Ovary (tissue), 9 donors: Measurements from ENCODE around the gene SCN11A. TPM values are rescaled to one million over a fixed set of nuclear protein-coding genes. Genes with fewer than 3 reads are reported as not detected.

Experiments
- DNase-seq, 5 donors: peaks; one replicate each; pipeline ENCODE4 v3.0.0-alpha.2; 2019 to 2020
- H3K27ac ChIP-seq, 2 donors: fragments of 200-600 bp; one replicate each; pipeline versions ENCODE4 v1.5.1 to v1.8.0; 2019 to 2022
- H3K27me3 ChIP-seq: fragments of 200-600 bp; one replicate; pipeline ENCODE4 v1.8.0; 2022
- H3K36me3 ChIP-seq: fragments of 200-600 bp; sonication (generic); one replicate; pipeline ENCODE4 v1.5.1; 2019
- H3K4me1 ChIP-seq: one replicate; pipeline ENCODE4 v1.8.1; 2013; ENCODE audit warnings: mild to moderate bottlenecking, moderate library complexity; ENCODE audit not compliant: insufficient read depth
- H3K4me3 ChIP-seq: fragments of 200-600 bp; sonication (generic); one replicate; pipeline ENCODE4 v1.5.1; 2017
- H3K9me3 ChIP-seq, 2 donors: fragments of 200-600 bp in 1 of 2; sonication (generic) in 1 of 2; one replicate each; pipeline versions ENCODE4 v1.5.1 to v1.8.1; 2013 to 2019; ENCODE audit warnings: mild to moderate bottlenecking in 1 of 2, moderate library complexity in 1 of 2
- EP300 ChIP-seq: sonication (generic); formaldehyde crosslinking; IDR thresholded peaks from one replicate; pipeline ENCODE4 v1.6.1; 2017; ENCODE audit warnings: antibody characterized with exemption
- POLR2A ChIP-seq: fragments of 450-650 bp; IDR thresholded peaks from one replicate; pipeline ENCODE4 v1.6.1; 2017; ENCODE audit warnings: antibody characterized with exemption, mild to moderate bottlenecking, moderate library complexity
- WGBS, 3 donors: extraction: QIAGEN DNeasy Blood & Tissue Kit in 1 of 3; methylation state at CpG; one replicate each; pipeline versions ENCODE4 v1.1.5 to v1.1.7; 2013 to 2017; 5-methylcytosine and 5-hydroxymethylcytosine counted together
- intact Hi-C, 4 donors: fragments of 100-400 bp; cut with DNase I; formaldehyde crosslinking; loops; one replicate each; pipeline versions ENCODE4 v1.11.0 to v1.15.1; 2022 to 2023
- polyA plus RNA-seq, 2 donors: library from polyadenylated mRNA; stranded (reverse); fragments of 200-250 nt in 1 of 2; fragments of 350-450 nt in 1 of 2; fragmentation: Illumina TruSeq in 1 of 2; extraction: RNeasy Lipid Tissue Mini Kit (QIAGEN cat#74804) in 1 of 2; gene quantifications; one replicate each; pipeline ENCODE4 v1.2.3, GENCODE V29; 2013 to 2014
- total RNA-seq, 7 donors: library from RNA; depleted of rRNA in 2 of 7; stranded (reverse); fragments of >200 nt in 2 of 7; fragmentation: NEBNext Ultra II Directional in 3 of 7; extraction: Animal tissue kit (Norgen Biotek cat#: 25700) in 3 of 7; gene quantifications; one replicate each; pipeline versions ENCODE4 v1.1.0 to v1.2.4, GENCODE V29; 2016 to 2023
- TF ChIP-seq, protein P1 (sequence below), 3 donors: fragments of 450-650 bp in 2 of 3; fragments of 200-600 bp in 1 of 3; IDR thresholded peaks; one replicate each; pipeline versions ENCODE4 v1.5.1 to v1.8.0; 2016 to 2022; ENCODE audit warnings: antibody characterized with exemption in 3 of 3, mild to moderate bottlenecking in 1 of 3
- donor health status: DM: no; HTN: no; CAD: no; lungs with moderate emphysema.
- donor health status: DM: no; HTN: no; CAD: no.
- donor health status: Bipolar disorder and iron deficiency.
- donor health status: DM: yes; HTN: yes; CAD: no.
- donor health status: DM: no; HTN: no; CAD: no.
- donor health status: DM: yes; HTN: yes; CAD: no.

The SCN11A gene
- total and polyA plus RNA-seq, 9 donors = under 0.01 to 0.34 (median 0.13) TPM

DNA sequence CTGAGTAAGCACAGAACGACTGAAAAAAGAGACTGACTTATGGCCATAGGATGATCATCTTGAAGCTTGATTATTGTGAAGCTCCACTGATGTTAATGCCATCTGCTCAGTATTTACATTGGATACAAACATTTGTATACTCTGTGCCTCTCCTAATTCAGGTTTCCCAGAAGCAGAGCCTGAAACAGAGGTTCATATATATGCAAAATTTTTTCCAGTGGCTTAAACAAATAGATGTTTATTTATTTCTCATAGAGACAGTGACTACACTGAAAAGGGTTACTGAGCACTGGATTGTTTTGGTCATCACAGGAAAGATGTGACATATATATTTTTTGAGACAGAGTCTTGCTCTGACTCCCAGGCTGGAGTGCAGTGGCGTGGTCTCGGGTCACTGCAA, 36.3 kb downstream of the SCN11A start:
- Histone ChIP-seq H3K27me3 (no peaks in the 10 kb centered on the region), H3K4me1 (no peaks in the 10 kb centered on the region), H3K4me3 (no peak overlapping the region), H3K27ac (no peak overlapping the region), H3K9me3 (no peaks in the 10 kb centered on the region), H3K36me3 (no peaks in the 10 kb centered on the region)
- WGBS, 3 donors = 89 to 94% (median 91%) methylated on average over 3 of the region's 3 CpGs
- TF ChIP-seq EP300 = no peak
- TF ChIP-seq, protein P1, sequence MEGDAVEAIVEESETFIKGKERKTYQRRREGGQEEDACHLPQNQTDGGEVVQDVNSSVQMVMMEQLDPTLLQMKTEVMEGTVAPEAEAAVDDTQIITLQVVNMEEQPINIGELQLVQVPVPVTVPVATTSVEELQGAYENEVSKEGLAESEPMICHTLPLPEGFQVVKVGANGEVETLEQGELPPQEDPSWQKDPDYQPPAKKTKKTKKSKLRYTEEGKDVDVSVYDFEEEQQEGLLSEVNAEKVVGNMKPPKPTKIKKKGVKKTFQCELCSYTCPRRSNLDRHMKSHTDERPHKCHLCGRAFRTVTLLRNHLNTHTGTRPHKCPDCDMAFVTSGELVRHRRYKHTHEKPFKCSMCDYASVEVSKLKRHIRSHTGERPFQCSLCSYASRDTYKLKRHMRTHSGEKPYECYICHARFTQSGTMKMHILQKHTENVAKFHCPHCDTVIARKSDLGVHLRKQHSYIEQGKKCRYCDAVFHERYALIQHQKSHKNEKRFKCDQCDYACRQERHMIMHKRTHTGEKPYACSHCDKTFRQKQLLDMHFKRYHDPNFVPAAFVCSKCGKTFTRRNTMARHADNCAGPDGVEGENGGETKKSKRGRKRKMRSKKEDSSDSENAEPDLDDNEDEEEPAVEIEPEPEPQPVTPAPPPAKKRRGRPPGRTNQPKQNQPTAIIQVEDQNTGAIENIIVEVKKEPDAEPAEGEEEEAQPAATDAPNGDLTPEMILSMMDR (IDR thresholded peaks at IDR 0.05) = no peak
- TF ChIP-seq POLR2A = no peak
- intact Hi-C loops = no loop called here
- DNase-seq = no peak

GRCh38 chr3:39013921-39014509, 37.7 kb downstream of the SCN11A start:
- intact Hi-C loops = no loop called here
- no peak for DNase-seq
- H3K4me3 ChIP-seq = no peak overlapping the region
- H3K36me3 ChIP-seq = no peaks in the 10 kb centered on the region
- H3K27me3 ChIP-seq = no peaks in the 10 kb centered on the region
- no peak overlapping the region for H3K27ac ChIP-seq
- H3K4me1 ChIP-seq = no peaks in the 10 kb centered on the region
- no peaks in the 10 kb centered on the region for H3K9me3 ChIP-seq
- no peak for TF ChIP-seq EP300
- TF ChIP-seq, protein P1 (IDR thresholded peaks at IDR 0.05) = no peak
- TF ChIP-seq POLR2A = no peak
- 80 to 85% (median 80%) methylated on average over 4 of the region's 4 CpGs for WGBS, 3 donors

DNA sequence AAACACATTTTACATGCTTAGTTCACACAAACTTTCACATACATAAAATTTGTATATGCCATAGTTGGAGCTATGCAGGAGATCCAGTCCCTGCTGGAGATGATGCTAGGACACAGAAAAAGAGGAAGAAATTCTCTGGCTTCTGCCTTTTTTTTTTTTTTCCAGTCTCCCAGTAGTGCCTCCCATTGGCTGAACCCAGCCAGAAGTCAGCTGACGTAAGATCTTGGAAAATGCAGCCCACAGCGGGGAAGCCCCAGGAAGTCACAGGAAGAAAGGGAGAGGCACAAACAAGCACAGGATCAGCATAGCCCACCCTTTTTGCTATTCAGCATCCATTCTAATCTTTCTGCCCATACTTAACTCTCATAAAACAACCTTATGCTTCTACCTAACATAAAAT, 38.5 kb downstream of the SCN11A start:
- intact Hi-C loops = no loop called here
- H3K27ac ChIP-seq = no peak overlapping the region
- H3K27me3 ChIP-seq = no peaks in the 10 kb centered on the region
- TF ChIP-seq, protein P1 (IDR thresholded peaks at IDR 0.05) = no peak
- no peak for TF ChIP-seq POLR2A
- no peaks in the 10 kb centered on the region for H3K9me3 ChIP-seq
- H3K36me3 ChIP-seq = no peaks in the 10 kb centered on the region
- no peaks in the 10 kb centered on the region for H3K4me1 ChIP-seq
- no peak overlapping the region for H3K4me3 ChIP-seq
- no peak for DNase-seq
- 39 to 61% (median 52%) methylated on average over 2 of the region's 2 CpGs for WGBS, 3 donors

GRCh38 chr3:39011191-39011736, 40.5 kb downstream of the SCN11A start:
- no peak overlapping the region for H3K27ac ChIP-seq
- 61 to 69% (median 61%) methylated on average over 2 of the region's 2 CpGs for WGBS, 3 donors
- TF ChIP-seq, protein P1 (IDR thresholded peaks at IDR 0.05) = no peak
- TF ChIP-seq EP300 (no peak), POLR2A (no peak)
- no peaks in the 10 kb centered on the region for H3K36me3 ChIP-seq
- no peaks in the 10 kb centered on the region for H3K27me3 ChIP-seq
- no peak overlapping the region for H3K4me3 ChIP-seq
- H3K9me3 ChIP-seq = no peaks in the 10 kb centered on the region
- no peak for DNase-seq
- intact Hi-C loops = no loop called here
- no peaks in the 10 kb centered on the region for H3K4me1 ChIP-seq
